ENCODE measurements around the gene KRT33A. TPM values are rescaled to one million over a fixed set of nuclear protein-coding genes. Genes with fewer than 3 reads are reported as not detected.

KRT33A gene
- total and polyA plus RNA-seq, 4 donors, result not detected

DNA sequence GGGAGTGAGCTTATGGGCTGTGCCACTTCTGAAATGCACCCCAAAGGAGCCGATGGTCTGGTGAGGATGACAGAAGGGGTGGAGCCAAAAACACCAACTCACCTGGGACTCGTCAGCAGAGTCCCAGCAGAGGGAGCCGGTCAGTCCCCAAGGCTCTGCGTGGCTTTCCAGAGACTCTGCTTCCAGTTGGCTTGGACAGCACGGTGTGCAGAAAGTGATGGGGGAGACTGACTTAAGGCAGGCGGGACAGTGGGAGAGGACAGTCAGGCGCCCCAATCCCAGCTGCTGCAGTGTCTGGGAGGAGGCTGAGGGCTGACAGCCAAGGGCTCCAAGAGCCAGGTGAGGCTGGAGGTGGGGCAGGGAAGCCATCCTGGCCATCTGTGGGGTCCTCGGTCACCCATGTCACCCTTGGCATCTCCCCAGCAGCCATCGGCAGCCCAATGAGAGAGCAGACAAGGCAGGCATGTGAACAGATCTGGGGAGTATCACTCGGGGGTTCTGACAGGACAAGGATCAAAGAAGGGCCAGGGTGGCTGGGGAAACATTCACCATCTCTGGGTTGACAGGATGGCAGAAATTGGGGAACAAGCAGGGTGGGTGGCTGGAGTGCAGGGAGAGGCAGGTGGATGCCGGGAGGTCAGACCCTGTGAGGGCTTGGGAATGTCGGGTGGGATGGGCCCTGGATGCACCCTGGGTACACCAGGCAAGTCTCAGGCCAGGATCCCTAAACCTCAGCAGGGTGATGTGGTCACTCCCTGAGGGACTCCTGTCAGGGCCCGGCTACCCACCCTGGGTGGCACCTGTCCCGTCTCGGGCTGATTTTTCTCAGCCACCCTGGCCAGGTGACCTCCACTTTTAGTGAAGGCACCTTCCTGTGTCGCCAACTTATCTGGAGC lies 26.2 kb downstream of the KRT33A start:
- H3K9me3 ChIP-seq (ENCODE audit: control insufficient read depth in 4 of 4, insufficient read depth in 3 of 4, low read length in 3 of 4), result peaks cover 0 to 4% (median 2%) of the 10 kb centered on the region in 4 donors
- peaks cover 0 to 9% (median 0%) of the 10 kb centered on the region in 5 donors for H3K4me1 ChIP-seq (ENCODE audit: control insufficient read depth in 5 of 5, insufficient read depth in 5 of 5, low read length in 5 of 5)
- H3K27me3 ChIP-seq (ENCODE audit: control insufficient read depth in 3 of 3, insufficient read depth in 3 of 3, low read length in 2 of 3), result no peaks in the 10 kb centered on the region
- H3K27ac ChIP-seq (ENCODE audit: low read depth in 1 of 2, low read length in 1 of 2), result no peak overlapping the region
- TF ChIP-seq, protein P1, sequence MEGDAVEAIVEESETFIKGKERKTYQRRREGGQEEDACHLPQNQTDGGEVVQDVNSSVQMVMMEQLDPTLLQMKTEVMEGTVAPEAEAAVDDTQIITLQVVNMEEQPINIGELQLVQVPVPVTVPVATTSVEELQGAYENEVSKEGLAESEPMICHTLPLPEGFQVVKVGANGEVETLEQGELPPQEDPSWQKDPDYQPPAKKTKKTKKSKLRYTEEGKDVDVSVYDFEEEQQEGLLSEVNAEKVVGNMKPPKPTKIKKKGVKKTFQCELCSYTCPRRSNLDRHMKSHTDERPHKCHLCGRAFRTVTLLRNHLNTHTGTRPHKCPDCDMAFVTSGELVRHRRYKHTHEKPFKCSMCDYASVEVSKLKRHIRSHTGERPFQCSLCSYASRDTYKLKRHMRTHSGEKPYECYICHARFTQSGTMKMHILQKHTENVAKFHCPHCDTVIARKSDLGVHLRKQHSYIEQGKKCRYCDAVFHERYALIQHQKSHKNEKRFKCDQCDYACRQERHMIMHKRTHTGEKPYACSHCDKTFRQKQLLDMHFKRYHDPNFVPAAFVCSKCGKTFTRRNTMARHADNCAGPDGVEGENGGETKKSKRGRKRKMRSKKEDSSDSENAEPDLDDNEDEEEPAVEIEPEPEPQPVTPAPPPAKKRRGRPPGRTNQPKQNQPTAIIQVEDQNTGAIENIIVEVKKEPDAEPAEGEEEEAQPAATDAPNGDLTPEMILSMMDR (IDR thresholded peaks at IDR 0.05; ENCODE audit: control extremely low read depth, extremely low read depth), result no peak
- DNase-seq, result peak in 1 of 3 donors; percentile 16
- 70 to 72% methylated on average over 16 of the region's 16 CpGs for WGBS, 2 donors
- no peak overlapping the region for H3K4me3 ChIP-seq
- no peak for ATAC-seq (ENCODE audit: insufficient read depth, low FRiP score)
- H3K36me3 ChIP-seq (ENCODE audit: control insufficient read depth in 4 of 4, insufficient read depth in 4 of 4, low read length in 4 of 4), result no peaks in the 10 kb centered on the region
- H3K9ac ChIP-seq (ENCODE audit: insufficient read depth in 1 of 2, low read length in 2 of 2), result no peak overlapping the region

DNA sequence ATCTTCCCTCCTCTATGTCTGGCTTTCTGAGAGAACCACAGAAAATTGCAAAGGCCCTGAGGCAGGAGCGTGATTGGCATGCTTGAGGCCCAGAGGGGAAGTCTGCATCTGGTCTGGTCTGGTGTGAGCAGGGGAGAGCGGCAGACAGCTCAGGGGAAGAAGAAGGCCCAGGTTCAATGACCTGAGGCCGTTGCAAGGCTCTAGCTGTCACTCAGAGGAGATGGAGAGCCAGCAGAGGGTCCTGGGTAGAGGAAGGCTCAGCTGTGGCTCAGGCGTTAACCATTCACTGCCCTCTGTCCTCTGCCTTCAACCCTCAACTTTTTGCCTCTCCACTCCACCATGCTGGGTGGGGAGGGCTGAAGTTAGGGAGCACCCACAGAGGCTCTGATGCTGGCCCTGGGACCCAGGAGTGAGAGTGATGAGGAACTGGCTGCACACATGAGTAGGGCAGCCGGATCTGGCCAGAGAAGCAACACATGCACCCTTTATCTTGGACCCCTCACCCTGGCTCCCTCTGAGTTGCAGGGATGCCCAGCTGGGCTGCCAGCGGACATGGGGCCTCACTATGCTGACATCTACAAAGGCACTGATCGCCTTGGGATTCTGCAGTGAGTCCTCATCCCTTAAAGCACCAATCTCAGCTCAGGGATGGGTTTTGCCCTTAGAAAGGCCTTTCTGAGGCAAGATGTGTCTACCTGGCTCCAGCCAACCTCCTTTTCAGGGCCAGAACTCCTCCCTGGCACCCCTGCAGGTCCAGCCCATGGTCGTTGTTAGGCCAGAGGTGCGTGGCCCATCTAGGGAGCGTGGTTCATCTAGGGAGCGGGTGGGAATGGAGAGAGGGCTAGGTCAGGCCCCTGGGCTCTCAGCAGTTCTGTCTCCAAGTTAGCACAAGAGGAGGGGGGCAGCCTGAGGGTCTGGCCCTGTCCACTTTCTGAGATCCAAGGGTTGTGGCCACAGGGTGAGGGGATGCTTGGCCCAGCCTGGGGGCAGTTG lies 27.4 kb downstream of the KRT33A start:
- 88 to 92% methylated on average over 11 of the region's 11 CpGs for WGBS, 2 donors
- Histone ChIP-seq H3K4me3 (no peak overlapping the region), H3K27ac (ENCODE audit: low read depth in 1 of 2, low read length in 1 of 2) (no peak overlapping the region), H3K4me1 (ENCODE audit: control insufficient read depth in 5 of 5, insufficient read depth in 5 of 5, low read length in 5 of 5) (no peaks in the 10 kb centered on the region), H3K9me3 (ENCODE audit: control insufficient read depth in 4 of 4, insufficient read depth in 3 of 4, low read length in 3 of 4) (peaks cover 0 to 4% (median 2%) of the 10 kb centered on the region in 4 donors), H3K36me3 (ENCODE audit: control insufficient read depth in 4 of 4, insufficient read depth in 4 of 4, low read length in 4 of 4) (no peaks in the 10 kb centered on the region), H3K27me3 (ENCODE audit: control insufficient read depth in 3 of 3, insufficient read depth in 3 of 3, low read length in 2 of 3) (no peaks in the 10 kb centered on the region), H3K9ac (ENCODE audit: insufficient read depth in 1 of 2, low read length in 2 of 2) (no peak overlapping the region)
- DNase-seq, result no peak
- TF ChIP-seq, protein P1 (IDR thresholded peaks at IDR 0.05; ENCODE audit: control extremely low read depth, extremely low read depth), result no peak
- ATAC-seq (ENCODE audit: insufficient read depth, low FRiP score), result no peak

DNA sequence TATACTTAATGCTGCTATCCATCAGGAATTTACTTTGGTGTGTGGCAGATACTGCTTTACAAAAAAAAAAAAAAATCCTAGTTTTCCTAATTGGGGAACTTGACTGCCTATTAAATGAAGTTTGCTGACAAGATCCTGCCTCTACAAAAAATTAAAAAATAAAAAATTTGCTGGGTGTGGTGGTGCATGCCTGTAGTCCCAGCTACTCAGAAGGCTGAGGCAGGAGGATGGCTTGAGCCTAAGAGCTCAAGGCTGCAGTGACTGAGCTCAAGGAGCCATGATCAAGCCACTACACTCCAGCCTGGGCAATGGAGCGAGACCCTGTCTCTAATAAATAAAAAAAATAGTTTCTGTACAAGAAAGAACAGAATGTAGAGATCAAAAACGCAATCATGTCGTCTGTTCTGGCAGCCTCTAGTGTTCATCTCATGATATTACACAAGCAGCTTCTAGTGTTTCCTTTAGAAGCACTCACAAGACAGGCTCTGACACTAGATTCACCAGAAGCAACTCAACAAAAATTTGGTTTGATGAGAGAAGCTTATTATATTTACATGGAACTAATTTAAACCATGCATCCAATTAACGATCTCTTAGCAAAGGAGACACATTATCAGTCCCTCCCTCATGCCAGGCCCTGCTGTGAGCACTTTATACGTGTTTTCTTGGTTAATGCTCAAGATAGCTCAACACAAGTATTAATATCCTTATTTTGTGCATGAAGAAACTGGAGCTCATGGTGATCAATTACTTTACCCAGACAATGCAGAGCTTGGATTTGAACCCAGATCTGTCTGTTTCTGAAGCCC lies 28.3 kb downstream of the KRT33A start:
- Histone ChIP-seq H3K9me3 (ENCODE audit: control insufficient read depth in 4 of 4, insufficient read depth in 3 of 4, low read length in 3 of 4) (peaks cover 0 to 4% (median 2%) of the 10 kb centered on the region in 4 donors), H3K36me3 (ENCODE audit: control insufficient read depth in 4 of 4, insufficient read depth in 4 of 4, low read length in 4 of 4) (no peaks in the 10 kb centered on the region), H3K4me3 (no peak overlapping the region), H3K4me1 (ENCODE audit: control insufficient read depth in 5 of 5, insufficient read depth in 5 of 5, low read length in 5 of 5) (no peaks in the 10 kb centered on the region), H3K9ac (ENCODE audit: insufficient read depth in 1 of 2, low read length in 2 of 2) (no peak overlapping the region), H3K27ac (ENCODE audit: low read depth in 1 of 2, low read length in 1 of 2) (no peak overlapping the region), H3K27me3 (ENCODE audit: control insufficient read depth in 3 of 3, insufficient read depth in 3 of 3, low read length in 2 of 3) (no peaks in the 10 kb centered on the region)
- peak in 2 of 3 donors; percentile 58 to 71 for DNase-seq
- no peak for ATAC-seq (ENCODE audit: insufficient read depth, low FRiP score)
- 39 to 40% methylated on average over 5 of the region's 5 CpGs for WGBS, 2 donors
- TF ChIP-seq, protein P1 (IDR thresholded peaks at IDR 0.05; ENCODE audit: control extremely low read depth, extremely low read depth), result peak; percentile 70
